Peyer's patch (tissue), 4 donors: ENCODE measurements around the gene EFNA4. TPM values are rescaled to one million over a fixed set of nuclear protein-coding genes. Genes with fewer than 3 reads are reported as not detected.

ENCODE experiments used
- DNase-seq, 3 donors: peaks; one replicate each; pipeline ENCODE4 v3.0.0-alpha.2; 2017 to 2019
- H3K27ac ChIP-seq, 4 donors: fragments of 200-600 bp; sonication (generic); one replicate each; pipeline ENCODE4 v1.5.1; 2016 to 2019
- H3K27me3 ChIP-seq, 2 donors: fragments of 200-600 bp; sonication (generic); one replicate each; pipeline ENCODE4 v1.5.1; 2019
- H3K36me3 ChIP-seq, 3 donors: fragments of 200-600 bp; sonication (generic); one replicate each; pipeline ENCODE4 v1.5.1; 2016 to 2019
- H3K4me1 ChIP-seq, 4 donors: fragments of 200-600 bp; sonication (generic); one replicate each; pipeline ENCODE4 v1.5.1; 2016 to 2019
- H3K4me3 ChIP-seq, 4 donors: fragments of 200-600 bp; sonication (generic); 1 replicate in 3 of 4; 2 replicates in 1 of 4; pipeline ENCODE4 v1.5.1; 2016 to 2019; ENCODE audit warnings: mild to moderate bottlenecking in 1 of 4
- H3K9me3 ChIP-seq, 4 donors: fragments of 200-600 bp; sonication (generic); one replicate each; pipeline ENCODE4 v1.5.1; 2016 to 2019; ENCODE audit warnings: mild to moderate bottlenecking in 1 of 4
- POLR2A ChIP-seq, 2 donors: fragments of 450-650 bp; IDR thresholded peaks; one replicate each; pipeline ENCODE4 v1.5.1; 2017; ENCODE audit warnings: antibody characterized with exemption in 2 of 2, mild to moderate bottlenecking in 2 of 2, moderate library complexity in 2 of 2
- total RNA-seq, 4 donors: library from RNA; depleted of rRNA; stranded (reverse); fragments of >200 nt; gene quantifications; one replicate each; pipeline ENCODE4 v1.1.0, GENCODE V29; 2016
- TF ChIP-seq, protein P1 (sequence below), 6 experiments: fragments of 450-650 bp in 4 of 6; fragments of 200-600 bp in 2 of 6; sonication (generic) in 1 of 6; IDR thresholded peaks; one replicate each; pipeline ENCODE4 v1.5.1; 2017 to 2019; ENCODE audit warnings: antibody characterized with exemption in 6 of 6, mild to moderate bottlenecking in 3 of 6, moderate library complexity in 1 of 6

The EFNA4 gene
- total RNA-seq, 4 donors from 2014 or later = 2.5 to 39.6 (median 18.2) TPM

DNA sequence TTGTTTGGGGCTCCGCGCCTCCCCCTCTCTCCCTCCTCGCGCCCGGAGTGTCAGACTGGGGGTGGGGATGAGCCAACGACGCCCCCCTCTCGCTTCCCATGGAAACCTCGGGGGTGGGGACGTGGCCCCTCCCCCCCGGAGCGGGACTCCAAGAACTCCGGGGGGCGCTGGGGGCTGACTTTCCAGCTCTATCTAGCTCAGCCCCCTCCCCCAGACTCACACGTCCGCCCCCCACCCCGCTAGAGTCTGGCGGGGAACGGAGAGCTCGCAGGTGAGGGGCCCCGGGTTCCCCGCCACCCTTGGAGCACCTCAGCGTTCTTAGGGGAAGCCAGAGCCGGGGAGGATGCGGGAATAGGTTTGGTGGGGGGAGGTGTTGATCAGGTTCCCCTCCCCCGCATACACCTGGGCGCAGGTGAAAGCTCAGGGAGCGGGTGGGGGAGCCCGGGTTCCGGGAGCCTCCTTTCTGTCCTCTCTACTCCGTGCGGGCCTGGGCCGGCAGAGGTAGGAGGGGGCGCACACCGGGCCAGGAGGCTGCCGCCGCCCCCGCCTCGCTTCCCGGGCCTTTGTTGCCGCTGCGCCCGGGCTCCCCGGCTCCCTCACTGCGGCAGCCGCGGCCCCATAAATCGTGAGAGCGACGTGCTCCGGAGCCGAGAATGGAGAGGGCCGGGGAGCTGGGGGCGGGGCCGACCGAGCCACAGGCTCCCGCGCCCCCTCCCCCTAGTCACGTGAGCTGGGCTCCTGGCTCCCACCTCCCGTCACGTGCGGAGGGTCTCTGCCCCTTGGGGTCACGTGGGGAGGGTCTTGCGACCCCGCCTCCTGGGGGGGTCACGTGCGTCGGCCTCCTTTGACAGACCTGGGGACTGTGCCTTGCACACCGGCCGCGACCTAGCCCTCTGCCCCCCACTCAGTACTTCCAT, 17.0 kb downstream of the EFNA4 start:
- H3K4me1 ChIP-seq = peaks cover 23 to 67% (median 44%) of the 10 kb centered on the region in 4 donors
- TF ChIP-seq POLR2A (IDR thresholded peaks at IDR 0.05) = no peak
- TF ChIP-seq, protein P1, sequence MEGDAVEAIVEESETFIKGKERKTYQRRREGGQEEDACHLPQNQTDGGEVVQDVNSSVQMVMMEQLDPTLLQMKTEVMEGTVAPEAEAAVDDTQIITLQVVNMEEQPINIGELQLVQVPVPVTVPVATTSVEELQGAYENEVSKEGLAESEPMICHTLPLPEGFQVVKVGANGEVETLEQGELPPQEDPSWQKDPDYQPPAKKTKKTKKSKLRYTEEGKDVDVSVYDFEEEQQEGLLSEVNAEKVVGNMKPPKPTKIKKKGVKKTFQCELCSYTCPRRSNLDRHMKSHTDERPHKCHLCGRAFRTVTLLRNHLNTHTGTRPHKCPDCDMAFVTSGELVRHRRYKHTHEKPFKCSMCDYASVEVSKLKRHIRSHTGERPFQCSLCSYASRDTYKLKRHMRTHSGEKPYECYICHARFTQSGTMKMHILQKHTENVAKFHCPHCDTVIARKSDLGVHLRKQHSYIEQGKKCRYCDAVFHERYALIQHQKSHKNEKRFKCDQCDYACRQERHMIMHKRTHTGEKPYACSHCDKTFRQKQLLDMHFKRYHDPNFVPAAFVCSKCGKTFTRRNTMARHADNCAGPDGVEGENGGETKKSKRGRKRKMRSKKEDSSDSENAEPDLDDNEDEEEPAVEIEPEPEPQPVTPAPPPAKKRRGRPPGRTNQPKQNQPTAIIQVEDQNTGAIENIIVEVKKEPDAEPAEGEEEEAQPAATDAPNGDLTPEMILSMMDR (IDR thresholded peaks at IDR 0.05) = no peak
- peak overlapping the region in 3 of 4 donors; percentile 48 to 64 (median 54) for H3K4me3 ChIP-seq
- peak in 2 of 3 donors; percentile 31 to 57 for DNase-seq
- H3K9me3 ChIP-seq = no peaks in the 10 kb centered on the region
- H3K36me3 ChIP-seq = no peaks in the 10 kb centered on the region
- H3K27me3 ChIP-seq = peaks cover 0 to 47% of the 10 kb centered on the region in 2 donors
- H3K27ac ChIP-seq = no peak overlapping the region

GRCh38 chr1:155081472-155082300, 18.1 kb downstream of the EFNA4 start:
- no peak for TF ChIP-seq POLR2A (IDR thresholded peaks at IDR 0.05)
- TF ChIP-seq, protein P1 (IDR thresholded peaks at IDR 0.05) = no peak
- H3K36me3 ChIP-seq = no peaks in the 10 kb centered on the region
- peak in 1 of 3 donors; percentile 69 for DNase-seq
- no peaks in the 10 kb centered on the region for H3K9me3 ChIP-seq
- peaks cover 0 to 47% of the 10 kb centered on the region in 2 donors for H3K27me3 ChIP-seq
- no peak overlapping the region for H3K27ac ChIP-seq
- peaks cover 23 to 77% (median 51%) of the 10 kb centered on the region in 4 donors for H3K4me1 ChIP-seq
- H3K4me3 ChIP-seq = peak overlapping the region in 3 of 4 donors; percentile 25 to 64 (median 39)

- Histone ChIP-seq H3K36me3 (no peaks in the 10 kb centered on the region), H3K4me3 (peak overlapping the region in 3 of 4 donors; percentile 25 to 39 (median 37)), H3K27me3 (peaks cover 0 to 47% of the 10 kb centered on the region in 2 donors), H3K27ac (peak overlapping the region in 1 of 4 donors; percentile 34), H3K4me1 (peaks cover 23 to 77% (median 51%) of the 10 kb centered on the region in 4 donors), H3K9me3 (no peaks in the 10 kb centered on the region)
- peak in 1 of 3 donors; percentile 59 for DNase-seq
- TF ChIP-seq, protein P1 (IDR thresholded peaks at IDR 0.05) = no peak
- TF ChIP-seq POLR2A (IDR thresholded peaks at IDR 0.05) = no peak
Measured at GRCh38 chr1:155082301-155083051, 18.9 kb downstream of the EFNA4 start.

DNA sequence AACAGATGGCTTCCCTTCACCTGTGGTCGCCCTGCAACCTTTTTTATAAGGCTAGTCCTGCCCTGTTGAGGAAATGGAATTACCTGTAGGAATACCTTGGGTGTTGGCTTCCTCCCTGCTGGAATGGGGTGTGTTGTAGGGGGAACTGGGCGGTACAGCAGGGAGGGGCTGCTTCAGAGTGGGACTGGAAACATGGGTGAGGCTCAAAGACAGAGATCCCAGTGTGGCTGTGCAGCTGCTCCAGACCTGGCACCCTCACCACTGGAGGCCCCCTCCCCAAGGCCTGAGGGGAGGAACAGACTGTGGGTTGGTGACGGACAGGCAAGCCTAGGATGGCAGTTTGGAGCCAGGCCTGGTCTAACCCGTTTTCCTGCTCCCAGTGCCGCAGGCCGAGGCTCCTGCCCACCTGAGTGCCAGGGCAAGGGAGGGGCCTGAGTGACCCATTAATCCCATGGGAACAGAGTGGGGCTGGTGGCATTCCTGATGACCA, 19.6 kb downstream of the EFNA4 start:
- TF ChIP-seq POLR2A (IDR thresholded peaks at IDR 0.05) = no peak
- TF ChIP-seq, protein P1 (IDR thresholded peaks at IDR 0.05) = no peak
- DNase-seq = peak in 1 of 3 donors; percentile 72
- peak overlapping the region in 1 of 4 donors; percentile 37 for H3K4me3 ChIP-seq

More for the DNA sequence above, 19.6 kb downstream of the EFNA4 start:
- H3K27me3 ChIP-seq = peaks cover 0 to 47% of the 10 kb centered on the region in 2 donors
- no peaks in the 10 kb centered on the region for H3K36me3 ChIP-seq
- peak overlapping the region in 3 of 4 donors; percentile 8 to 34 (median 13) for H3K27ac ChIP-seq
- peaks cover 23 to 77% (median 51%) of the 10 kb centered on the region in 4 donors for H3K4me1 ChIP-seq
- H3K9me3 ChIP-seq = no peaks in the 10 kb centered on the region
